HEK293T (cell line): ENCODE data around the gene BTBD7.

Source experiments
- ARNT ChIP-seq: fragments of 450-650 bp; IDR thresholded peaks from 2 replicates; pipeline ENCODE4 v1.6.1; 2017; ENCODE audit warnings: mild to moderate bottlenecking
- ELF4 ChIP-seq: fragments of 450-650 bp; IDR thresholded peaks from 2 replicates; pipeline ENCODE4 v1.6.1; 2017; ENCODE audit warnings: antibody characterized with exemption
- FOXA1 ChIP-seq: fragments of 450-650 bp; IDR thresholded peaks from 2 replicates; pipeline ENCODE4 v1.6.1; 2016; ENCODE audit warnings: mild to moderate bottlenecking
- FOXK2 ChIP-seq: fragments of 450-650 bp; IDR thresholded peaks from 2 replicates; pipeline ENCODE4 v1.6.1; 2016; ENCODE audit warnings: mild to moderate bottlenecking
- FOXM1 ChIP-seq: fragments of 450-650 bp; IDR thresholded peaks from 2 replicates; pipeline ENCODE4 v1.6.1; 2017; ENCODE audit warnings: mild to moderate bottlenecking, borderline replicate concordance
- HDGF ChIP-seq: fragments of 450-650 bp; IDR thresholded peaks from 2 replicates; pipeline ENCODE4 v1.6.1; 2017; ENCODE audit warnings: antibody characterized with exemption, borderline replicate concordance
- LEF1 ChIP-seq: fragments of 450-650 bp; IDR thresholded peaks from 2 replicates; pipeline ENCODE4 v1.6.1; 2017; ENCODE audit warnings: mild to moderate bottlenecking, borderline replicate concordance
- NFRKB ChIP-seq: fragments of 450-650 bp; IDR thresholded peaks from 2 replicates; pipeline ENCODE4 v1.6.1; 2016; ENCODE audit warnings: mild to moderate bottlenecking, moderate library complexity
- PKNOX1 ChIP-seq: fragments of 450-650 bp; IDR thresholded peaks from 2 replicates; pipeline ENCODE4 v1.6.1; 2016
- SUZ12 ChIP-seq: fragments of 450-650 bp; IDR thresholded peaks from 2 replicates; pipeline ENCODE4 v1.6.1; 2016; ENCODE audit warnings: mild to moderate bottlenecking
- TARDBP ChIP-seq: fragments of 450-650 bp; IDR thresholded peaks from 2 replicates; pipeline ENCODE4 v1.6.1; 2016

DNA sequence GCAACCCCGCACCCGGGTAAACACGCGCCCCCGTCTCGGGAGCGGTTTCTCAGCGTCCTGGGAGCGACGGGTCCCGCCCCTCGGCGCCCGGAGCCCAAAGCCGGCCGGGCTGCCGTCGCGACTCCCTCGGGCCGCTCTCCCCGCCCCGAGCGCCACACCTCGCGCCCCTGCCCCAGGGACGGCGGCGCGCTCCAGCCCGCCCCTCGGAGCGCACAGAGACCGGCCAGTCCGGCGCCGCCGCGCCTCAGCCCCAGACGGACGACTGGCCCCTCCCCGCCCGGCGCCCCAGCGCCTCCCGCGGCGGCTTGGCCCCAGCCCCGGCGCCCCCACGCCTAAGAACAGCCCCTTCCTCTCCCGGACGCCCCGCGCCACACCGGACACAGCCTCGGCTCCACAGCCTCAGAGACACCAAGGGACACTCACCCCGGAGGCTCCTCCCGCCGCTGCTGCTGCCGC lies 411 bp downstream of the BTBD7 start:
- TF ChIP-seq SUZ12 (no peak), FOXM1 (no peak), FOXA1 (no peak), ELF4 (no peak), HDGF (no peak), TARDBP (no peak), PKNOX1 (no peak), NFRKB (no peak), FOXK2 (no peak), ARNT (no peak), LEF1 (no peak)
